ENCODE results near the gene ERBB3.
"Not testable (repeated sequence)": the region's sequence is repeated elsewhere in the genome, so short reads cannot be mapped to it uniquely, and the experiment has no call there.

The ERBB3 gene

DNA sequence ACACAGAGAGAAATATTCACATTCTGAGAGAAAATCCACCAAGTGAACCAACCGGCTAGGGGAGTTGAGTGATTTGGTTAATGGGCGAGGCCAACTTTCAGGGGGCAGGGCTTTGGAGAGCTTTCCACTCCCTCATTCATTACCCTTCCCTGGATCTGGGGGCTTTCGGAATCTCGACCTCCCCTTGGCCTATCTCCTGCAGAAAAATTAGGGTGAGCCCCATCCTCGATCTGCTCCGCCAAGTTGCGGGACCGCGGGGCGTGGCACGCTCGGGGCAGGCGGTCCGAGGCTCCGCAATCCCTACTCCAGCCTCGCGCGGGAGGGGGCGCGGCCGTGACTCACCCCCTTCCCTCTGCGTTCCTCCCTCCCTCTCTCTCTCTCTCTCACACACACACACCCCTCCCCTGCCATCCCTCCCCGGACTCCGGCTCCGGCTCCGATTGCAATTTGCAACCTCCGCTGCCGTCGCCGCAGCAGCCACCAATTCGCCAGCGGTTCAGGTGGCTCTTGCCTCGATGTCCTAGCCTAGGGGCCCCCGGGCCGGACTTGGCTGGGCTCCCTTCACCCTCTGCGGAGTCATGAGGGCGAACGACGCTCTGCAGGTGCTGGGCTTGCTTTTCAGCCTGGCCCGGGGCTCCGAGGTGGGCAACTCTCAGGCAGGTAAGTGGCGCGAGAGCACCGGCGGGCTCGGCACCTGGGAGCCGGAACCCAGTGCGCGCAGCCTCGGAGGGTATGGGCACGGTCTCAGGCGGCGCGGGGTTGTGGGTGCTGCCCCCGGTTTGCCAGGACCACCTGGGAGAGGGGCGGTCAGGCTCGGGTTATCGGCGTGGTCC, at the start of gene ERBB3:
ERBB3 (plus strand) TSS at position 443 of the 833 bp plus-strand sequence; CDS start at position 579, 136 bp downstream.
- DNase-seq = peak; percentile 60

DNA sequence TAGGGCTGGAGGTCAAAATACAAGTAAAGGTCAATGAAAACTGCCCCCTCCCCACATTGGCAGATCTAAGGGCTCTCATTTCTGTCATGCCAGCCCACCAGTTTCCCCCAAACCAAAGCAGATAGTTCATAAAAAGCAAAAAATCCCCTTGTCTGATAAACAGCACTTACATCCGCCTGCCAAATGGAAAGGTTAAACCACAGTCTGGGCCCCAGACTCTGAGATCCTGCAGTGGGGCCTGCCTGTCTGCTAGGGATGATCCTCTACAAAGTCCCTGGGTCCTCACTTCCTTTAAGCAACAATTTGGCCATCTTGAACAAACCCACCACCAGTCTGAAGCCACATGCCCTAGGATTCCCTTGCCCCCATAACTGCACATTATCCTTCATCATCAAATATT, 48.0 kb upstream of the ERBB3 start:
- no peak for DNase-seq

DNA sequence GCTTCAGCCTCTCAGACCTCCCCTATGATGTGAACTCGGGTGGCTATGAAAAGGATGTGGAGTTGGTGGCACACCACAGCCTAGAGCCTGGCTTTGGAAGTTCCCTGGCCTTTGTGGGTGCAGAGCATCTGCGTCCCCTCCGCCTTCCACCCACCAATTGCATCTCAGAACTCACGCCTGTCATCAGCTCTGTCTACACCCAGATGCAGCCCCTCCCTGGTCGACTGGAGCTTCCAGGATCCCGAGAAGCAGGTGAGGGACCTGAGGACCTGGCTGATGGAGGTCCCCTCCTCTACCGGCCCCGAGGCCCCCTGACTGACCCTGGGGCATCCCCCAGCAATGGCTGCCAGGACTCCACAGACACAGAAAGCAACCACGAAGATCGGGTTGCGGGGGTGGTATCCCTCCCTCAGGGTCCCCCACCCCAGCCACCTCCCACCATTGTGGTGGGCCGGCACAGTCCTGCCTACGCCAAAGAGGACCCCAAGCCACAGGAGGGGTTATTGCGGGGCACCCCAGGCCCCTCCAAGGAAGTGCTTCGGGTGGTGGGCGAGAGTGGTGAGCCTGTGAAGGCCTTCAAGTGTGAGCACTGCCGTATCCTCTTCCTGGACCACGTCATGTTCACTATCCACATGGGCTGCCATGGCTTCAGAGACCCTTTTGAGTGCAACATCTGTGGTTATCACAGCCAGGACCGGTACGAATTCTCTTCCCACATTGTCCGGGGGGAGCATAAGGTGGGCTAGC, 45.2 kb upstream of the ERBB3 start:
- DNase-seq = no peak

DNA sequence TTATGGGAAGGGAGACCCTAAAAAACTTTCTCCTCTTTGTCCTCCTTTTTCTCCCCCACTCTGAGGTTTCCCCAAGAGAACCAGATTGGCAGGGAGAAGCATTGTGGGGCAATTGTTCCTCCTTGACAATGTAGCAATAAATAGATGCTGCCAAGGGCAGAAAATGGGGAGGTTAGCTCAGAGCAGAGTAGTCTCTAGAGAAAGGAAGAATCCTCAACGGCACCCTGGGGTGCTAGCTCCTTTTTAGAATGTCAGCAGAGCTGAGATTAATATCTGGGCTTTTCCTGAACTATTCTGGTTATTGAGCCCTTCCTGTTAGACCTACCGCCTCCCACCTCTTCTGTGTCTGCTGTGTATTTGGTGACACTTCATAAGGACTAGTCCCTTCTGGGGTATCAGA, 42.8 kb upstream of the ERBB3 start:
- no peak for DNase-seq

DNA sequence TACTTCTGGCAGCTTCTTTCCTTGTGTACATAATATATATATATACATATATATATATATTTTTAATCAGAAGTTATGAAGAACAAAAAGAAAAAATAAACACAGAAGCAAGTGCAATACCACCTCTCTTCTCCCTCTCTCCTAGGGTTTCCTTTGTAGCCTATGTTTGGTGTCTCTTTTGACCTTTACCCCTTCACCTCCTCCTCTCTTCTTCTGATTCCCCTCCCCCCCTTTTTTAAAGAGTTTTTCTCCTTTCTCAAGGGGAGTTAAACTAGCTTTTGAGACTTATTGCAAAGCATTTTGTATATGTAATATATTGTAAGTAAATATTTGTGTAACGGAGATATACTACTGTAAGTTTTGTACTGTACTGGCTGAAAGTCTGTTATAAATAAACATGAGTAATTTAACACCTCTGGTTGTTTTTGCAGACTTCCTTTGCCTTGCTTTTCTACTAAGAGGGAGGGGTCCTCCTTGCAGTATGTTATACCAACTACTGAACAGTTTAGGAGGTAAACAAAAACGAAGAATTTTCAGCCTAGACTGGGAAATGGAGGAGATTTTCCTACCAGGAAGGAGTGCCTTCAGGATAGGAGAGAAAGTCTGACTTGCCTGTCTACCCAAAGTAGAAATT, 41.8 kb upstream of the ERBB3 start:
- DNase-seq = no peak

DNA sequence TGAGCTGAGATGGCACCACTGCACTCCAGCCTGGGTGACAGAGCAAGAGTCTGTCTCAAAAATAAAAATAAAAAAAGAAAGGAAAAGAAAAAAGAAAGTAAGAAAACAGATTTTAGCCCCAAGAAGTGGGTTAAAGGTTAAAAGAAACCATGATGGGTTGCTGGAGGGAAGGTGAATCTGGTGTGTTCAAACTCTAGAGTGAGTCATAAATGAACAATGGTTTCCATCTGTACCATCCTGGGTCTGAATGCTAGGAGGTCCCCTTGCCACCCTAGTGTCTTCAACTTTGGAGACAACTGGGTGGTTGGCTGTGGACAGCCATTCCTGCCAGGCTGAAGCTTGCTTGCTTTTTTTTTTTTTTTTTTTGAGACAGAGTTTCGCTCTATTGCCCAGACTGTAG, 39.8 kb upstream of the ERBB3 start:
- DNase-seq = no peak

DNA sequence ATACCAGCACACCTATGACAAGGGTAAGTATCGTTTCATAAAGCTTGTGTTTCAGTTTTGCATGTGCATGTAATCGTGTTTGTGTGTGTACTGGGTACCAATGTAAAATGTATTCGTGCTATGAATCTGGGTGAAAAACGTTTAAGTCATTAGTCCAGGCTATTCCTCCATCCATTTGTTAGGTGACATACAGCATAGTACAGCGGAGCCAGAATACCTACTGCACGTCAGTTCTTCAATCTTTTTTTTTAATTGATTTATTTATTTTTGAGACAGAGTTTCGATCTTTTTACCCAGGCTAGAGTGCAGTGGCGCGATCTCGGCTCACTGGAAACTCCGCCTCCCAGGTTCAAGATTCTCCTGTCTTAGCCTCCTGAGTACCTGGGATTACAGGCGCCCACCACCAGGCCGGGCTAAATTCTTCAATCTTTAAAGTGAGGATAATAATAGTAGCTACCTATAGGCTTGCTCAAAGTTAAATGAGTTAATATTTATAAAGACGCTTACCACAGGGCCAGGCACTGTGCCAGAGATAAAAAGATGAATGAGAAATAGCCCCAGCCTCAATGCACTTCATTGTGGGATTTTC, 38.9 kb upstream of the ERBB3 start:
- DNase-seq = no peak

DNA sequence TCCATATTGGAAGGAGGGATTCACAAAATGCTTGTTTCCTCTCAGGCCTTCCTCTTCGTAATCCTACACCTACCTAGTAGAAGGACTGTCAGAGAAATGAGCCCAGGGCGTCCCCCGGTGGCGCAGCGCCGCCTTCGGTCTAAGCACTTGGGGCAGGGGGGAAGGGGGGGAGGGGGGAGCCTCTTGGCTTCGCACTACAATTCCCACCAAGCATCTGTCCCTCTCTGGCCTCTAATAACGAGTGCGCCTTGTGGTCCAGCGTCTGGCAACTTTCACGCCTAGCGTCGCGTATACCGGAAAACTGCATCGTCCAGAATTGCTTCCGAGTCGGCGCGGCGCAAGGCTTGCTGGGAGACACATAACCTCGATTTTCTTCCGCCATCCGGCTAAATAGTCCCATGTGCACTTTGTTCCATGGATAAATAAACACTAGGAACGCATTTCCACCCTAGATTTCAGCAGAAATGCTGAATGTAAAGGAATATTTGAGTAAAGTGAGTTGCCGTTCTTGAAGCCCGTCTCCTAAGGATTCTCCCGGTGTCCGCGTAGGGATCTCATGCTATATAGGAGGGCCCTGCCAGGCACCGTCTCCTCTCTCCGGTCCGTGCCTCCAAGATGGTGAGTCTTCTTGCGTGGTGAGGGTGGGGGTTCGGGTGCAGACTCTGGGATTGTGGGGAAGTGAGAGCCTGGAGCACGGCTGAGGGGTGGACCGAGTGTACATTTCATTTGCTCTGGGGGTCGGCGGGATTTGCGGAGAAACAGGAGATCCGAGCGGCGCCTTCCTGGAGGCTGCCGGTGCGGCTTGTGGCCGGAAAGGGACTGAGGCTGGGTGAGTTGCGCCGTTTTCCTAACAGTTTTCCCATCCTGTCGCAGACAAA, 38.2 kb upstream of the ERBB3 start, which contains the start of gene RPS26:
RPS26 (plus strand) TSS at position 367 of the 878 bp plus-strand sequence; CDS start at position 616, 249 bp downstream.
- DNase-seq = peak; percentile 98

DNA sequence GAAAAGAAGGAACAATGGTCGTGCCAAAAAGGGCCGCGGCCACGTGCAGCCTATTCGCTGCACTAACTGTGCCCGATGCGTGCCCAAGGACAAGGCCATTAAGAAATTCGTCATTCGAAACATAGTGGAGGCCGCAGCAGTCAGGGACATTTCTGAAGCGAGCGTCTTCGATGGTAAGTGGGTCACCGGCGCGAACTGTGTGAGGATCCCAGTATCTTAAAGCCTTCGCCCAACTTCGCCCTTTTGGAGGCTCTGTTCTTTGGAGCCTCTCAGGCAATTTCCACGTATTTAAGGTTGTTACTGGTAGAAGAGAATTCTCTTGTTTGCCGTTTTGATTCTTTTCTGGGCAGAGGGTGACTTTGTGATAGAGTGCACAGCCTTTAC, 37.5 kb upstream of the ERBB3 start:
- not testable (repeated sequence) for DNase-seq

DNA sequence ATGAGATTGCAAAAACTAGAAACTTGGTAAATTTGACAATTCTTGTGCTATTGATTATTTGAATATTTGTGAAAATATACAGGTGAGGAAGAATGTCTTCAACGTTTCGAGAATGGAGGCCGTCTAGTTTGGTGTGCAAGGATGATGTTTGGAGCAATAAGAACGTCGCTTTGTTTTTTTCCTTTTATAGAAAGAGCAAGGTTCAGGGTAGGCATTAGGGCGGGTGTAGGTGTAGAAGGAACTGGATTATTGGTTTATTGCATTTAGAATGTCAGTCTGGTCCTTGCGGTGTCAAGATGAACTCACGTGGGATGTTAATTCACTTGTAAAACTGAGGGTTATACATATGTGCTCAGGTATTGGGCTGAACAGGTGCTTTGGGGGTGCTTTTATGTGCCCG, 37.1 kb upstream of the ERBB3 start:
- no peak for DNase-seq

DNA sequence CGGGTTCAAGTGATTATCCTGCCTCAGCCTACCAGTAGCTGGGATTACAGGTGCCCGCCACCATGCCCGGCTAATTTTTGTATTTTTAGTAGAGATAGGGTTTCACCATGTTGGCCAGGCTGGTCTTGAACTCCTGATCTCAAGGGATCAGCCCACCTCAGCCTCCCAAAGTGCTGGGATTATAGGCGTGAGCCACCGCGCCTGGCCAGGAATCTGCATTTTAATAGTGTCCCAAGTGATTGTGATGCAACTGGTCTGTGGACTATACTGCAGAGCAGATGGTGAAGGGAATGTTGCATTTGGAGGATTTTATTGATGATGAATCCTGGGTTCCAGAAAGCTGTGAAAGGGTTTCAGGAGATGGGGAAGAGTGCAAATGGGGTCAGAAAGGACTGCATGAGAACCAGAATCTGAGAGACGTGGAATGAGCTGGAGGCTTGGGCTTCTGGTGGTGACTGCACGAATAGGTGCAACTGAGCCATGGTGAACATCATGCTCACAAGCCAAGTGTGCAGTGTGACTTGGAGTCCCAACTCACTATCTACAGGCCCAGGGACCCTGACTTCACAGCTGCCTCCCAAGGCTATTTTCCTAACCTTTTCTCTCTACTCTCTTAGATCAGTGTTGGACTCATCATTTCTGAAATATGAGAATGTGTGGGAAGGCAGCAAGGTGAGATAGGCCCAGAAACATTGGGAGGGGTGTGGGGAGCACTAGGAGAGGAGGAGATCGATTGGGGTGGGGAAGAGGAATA, 33.8 kb upstream of the ERBB3 start:
- DNase-seq = no peak

DNA sequence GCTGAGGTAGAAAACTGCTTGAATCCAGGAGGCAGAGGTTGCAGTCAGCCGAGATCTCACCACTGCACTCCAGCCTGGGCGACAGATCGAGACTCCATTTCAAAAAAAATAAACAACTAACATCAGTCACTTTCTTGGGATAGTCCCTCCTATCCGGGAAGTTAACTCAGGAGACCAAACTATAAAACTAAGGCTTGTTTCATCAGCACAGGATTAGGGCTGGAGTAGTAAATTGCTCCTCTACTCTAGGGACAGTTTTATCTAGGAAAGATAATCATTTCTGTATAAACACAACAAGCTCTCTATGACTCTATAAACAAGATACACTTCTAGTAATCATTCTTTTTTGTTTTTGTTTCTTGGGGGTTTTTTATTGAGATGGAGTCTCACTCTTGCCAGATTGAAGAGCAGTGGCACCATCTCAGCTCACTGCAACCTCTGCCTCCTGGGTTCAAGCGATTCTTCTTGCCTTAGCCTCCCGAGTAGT, 26.5 kb upstream of the ERBB3 start:
- DNase-seq = no peak

DNA sequence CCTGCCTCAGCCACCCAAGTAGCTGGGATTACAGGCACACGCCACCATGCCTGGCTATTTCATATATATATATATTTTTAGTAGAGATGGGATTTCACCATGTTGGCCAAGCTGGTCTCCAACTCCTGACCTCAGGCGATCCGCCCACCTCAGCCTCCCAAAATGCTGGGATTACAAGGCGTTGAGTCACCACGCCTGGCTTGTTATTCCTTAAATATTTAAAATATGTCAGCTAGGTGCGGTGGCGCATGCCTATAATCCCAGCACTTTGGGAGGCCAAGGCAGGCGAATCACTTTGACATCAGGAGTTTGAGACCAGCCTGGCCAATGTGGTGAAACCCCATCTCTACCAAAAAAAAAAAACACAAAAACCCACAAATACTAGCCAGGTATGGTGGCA, 20.0 kb upstream of the ERBB3 start:
- DNase-seq = not testable (repeated sequence)

DNA sequence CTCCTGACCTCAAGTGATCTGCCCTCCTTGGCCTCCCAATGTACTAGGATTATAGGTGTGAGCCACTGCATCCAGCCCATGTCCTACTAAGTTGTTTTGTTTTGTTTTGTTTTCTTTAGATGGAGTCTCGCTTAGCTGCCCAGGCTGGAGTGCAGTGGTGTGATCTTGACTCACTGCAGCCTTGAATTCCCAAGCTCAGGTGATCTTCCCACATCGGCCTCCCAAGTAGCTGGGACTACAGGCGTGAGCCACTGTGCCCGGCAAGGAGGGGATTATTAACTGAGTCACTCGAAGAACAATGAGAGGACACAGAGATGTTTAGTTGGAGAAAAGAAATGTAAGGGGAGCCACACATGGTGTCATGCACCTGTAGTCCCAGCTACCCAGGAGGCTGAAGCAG, 18.0 kb upstream of the ERBB3 start:
- DNase-seq = no peak

DNA sequence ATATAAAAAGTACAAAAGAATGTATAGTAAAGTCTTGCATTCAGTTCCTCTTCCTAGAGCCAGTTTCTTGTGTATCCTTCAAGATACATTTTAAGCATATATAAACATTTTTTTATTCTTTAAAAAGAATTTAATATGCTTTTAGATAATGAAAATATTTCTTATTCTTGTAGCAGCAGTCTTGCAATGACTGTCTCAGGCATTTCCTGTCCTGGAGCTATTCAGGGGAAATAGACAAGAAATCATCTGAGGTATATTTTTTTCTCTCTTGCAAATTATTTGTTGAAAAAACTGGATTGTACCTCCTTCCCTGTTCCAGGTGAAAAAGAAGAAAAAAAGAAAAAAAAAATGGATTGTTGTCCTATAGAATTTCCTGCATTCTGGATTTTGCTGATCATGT, 17.0 kb upstream of the ERBB3 start:
- DNase-seq = no peak

DNA sequence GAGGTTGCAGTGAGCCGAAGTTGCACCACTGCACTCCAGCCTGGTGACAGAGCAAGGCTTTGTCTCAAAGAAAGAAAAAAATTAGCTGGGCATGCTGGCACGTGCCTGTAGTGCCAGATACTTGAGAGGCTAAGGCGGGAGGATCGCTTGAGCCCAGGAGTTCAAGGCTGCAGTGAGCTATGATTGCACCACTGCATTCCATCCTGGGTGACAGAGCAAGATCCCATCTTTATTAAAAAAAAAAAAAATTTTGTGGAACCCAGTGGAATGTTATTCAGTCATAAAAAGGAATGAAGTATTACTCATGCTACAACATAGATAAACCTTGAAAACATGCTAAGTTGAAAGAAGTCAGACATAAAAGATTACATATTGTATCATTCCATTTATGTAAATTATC, 8.3 kb upstream of the ERBB3 start:
- DNase-seq = no peak

DNA sequence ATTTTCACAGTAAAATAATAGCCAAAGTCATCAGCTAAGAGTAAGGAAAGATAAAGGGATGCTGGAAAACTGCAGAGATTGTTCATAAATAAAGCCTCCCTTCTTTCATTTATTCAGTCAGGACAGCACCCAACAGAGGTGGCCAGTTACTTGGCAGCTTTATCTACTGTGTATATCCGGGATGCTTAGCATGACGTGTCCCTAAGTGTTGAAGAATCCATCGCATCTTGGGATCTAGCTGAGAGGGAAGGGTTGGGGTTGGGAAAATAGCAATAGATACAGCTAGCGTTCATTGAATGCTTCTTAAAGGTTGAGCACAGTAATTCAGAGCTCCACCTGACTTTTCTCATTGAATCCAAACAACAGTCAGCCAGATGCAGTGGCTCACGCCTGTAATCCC, 5.6 kb upstream of the ERBB3 start:
- no peak for DNase-seq

DNA sequence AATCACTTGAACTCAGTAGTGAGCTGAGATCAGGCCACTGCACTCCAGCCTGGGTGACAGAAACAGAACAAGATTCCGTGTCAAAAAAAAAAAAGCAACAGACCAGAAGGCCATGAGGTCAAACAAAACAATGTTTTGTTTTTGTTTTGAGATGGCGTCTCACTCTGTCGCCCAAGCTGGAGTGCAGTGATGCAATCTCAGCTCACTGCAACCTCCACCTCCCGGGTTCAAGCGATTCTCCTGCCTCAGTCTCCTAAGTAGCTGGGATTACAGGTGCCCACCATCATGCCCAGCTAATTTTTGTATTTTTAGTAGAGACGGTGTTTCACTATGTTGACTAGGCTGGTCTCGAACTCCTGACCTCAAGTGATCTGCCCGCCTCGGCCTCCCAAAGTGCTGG, 2.0 kb upstream of the ERBB3 start:
- not testable (repeated sequence) for DNase-seq

DNA sequence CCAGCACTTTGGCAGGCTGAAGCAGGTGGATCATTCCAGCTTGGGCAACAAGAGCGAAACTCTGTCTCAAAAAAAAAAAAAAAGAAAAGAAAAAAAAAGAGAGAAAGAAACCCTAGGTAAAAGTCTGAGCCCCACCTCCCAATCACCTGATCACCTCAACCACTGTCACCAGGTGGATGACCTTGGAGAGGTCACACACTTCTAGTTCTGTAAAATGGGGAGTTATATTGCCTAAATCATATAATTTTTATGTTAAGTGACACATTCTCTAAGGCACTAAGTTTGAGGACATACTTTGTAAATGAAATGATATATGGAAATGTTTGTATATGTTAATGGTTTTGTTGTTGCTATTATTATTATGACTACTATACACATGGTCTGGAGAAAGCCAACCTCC, 1.5 kb upstream of the ERBB3 start:
- no peak for DNase-seq

DNA sequence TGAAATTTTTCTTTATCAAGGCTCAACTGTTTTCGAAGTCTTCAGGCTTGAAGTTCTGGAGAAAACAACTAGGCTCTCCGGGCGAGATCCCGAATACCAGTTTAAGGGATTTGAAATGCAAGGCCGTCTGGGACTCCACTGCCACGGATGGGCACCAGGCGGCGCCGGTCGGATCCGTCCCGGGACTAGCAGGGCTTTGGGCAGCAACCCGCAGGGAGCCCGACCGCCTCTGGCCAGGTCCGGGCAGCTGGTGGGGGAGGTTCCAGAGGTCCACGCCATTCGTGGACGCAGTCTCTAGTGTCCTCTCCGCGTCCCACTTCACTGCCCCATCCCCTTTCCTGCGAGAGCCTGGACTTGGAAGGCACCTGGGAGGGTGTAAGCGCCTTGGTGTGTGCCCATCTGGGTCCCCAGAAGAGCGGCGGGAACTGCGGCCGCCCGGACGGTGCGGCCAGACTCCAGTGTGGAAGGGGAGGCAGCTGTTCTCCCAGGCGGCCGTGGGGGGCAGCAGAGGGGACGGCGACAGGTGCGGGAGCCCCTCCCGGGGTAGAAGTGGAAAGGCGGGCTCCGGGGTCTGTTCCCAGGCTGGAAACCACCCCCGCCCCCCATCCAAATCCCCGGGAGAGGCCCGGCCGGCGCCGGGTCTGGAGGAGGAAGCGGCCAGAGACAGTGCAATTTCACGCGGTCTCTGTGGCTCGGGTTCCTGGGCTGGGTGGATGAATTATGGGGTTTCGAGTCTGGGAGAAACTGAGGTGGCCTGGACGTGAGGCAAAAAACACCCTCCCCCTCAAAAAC, 838 bp upstream of the ERBB3 start:
- peak; percentile 31 for DNase-seq
